Osteocyte (in vitro differentiated cells): ENCODE data around the gene AIG1. TPM values are rescaled to one million over a fixed set of nuclear protein-coding genes. Genes with fewer than 3 reads are reported as not detected.
"Not testable (repeated sequence)": the region's sequence is repeated elsewhere in the genome, so short reads cannot be mapped to it uniquely, and the experiment has no call there.

Experiments used
- DNase-seq: peaks from one replicate; pipeline ENCODE4 v3.0.0; 2021; ENCODE audit warnings: mixed read lengths; ENCODE audit not compliant: unreplicated experiment; ENCODE audit errors: extremely low spot score
- H3K27ac Mint-ChIP-seq: one replicate; pipeline ENCODE4 v1.8.0; 2021; ENCODE audit warnings: mild to moderate bottlenecking, mixed read lengths; ENCODE audit not compliant: unreplicated experiment
- H3K27me3 Mint-ChIP-seq: one replicate; pipeline ENCODE4 v1.8.0; 2021; ENCODE audit warnings: mixed read lengths; ENCODE audit not compliant: unreplicated experiment
- H3K36me3 Mint-ChIP-seq: one replicate; pipeline ENCODE4 v1.8.0; 2021; ENCODE audit warnings: mixed read lengths; ENCODE audit not compliant: unreplicated experiment
- H3K4me1 Mint-ChIP-seq: one replicate; pipeline ENCODE4 v1.8.0; 2021; ENCODE audit warnings: mixed read lengths; ENCODE audit not compliant: unreplicated experiment
- H3K4me3 Mint-ChIP-seq: one replicate; pipeline ENCODE4 v1.8.0; 2021; ENCODE audit warnings: mild to moderate bottlenecking, moderate library complexity, mixed read lengths; ENCODE audit not compliant: unreplicated experiment
- H3K9me3 Mint-ChIP-seq: one replicate; pipeline ENCODE4 v1.8.0; 2021; ENCODE audit warnings: mixed read lengths; ENCODE audit not compliant: unreplicated experiment
- CTCF ChIP-seq: fragments of 200-600 bp; sonication (generic); IDR thresholded peaks from 2 replicates; pipeline ENCODE4 v1.5.0; 2021; ENCODE audit warnings: antibody characterized with exemption, mild to moderate bottlenecking, moderate library complexity
- total RNA-seq: library from RNA; stranded (reverse); gene quantifications from 2 replicates; pipeline ENCODE4 v1.2.1, GENCODE V29; 2021

The AIG1 gene
- total RNA-seq, 1 donor from 2014 or later = 40.5 TPM

GRCh38 chr6:143241111-143241510, 180.4 kb downstream of the AIG1 start:
- TF ChIP-seq CTCF = no peak
- no peaks in the 10 kb centered on the region for H3K4me1 Mint-ChIP-seq

GRCh38 chr6:143241911-143242310, 181.2 kb downstream of the AIG1 start:
- Mint-ChIP-seq H3K36me3 (peaks cover 6% of the 10 kb centered on the region), H3K27ac (no peak overlapping the region), H3K4me1 (no peaks in the 10 kb centered on the region), H3K27me3 (no peaks in the 10 kb centered on the region), H3K4me3 (no peak overlapping the region), H3K9me3 (no peaks in the 10 kb centered on the region)
- no peak for DNase-seq
- TF ChIP-seq CTCF = no peak

More at GRCh38 chr6:143241111-143241510, 180.4 kb downstream of the AIG1 start:
- Mint-ChIP-seq H3K36me3 (peaks cover 8% of the 10 kb centered on the region), H3K4me3 (no peak overlapping the region), H3K9me3 (no peaks in the 10 kb centered on the region), H3K27me3 (no peaks in the 10 kb centered on the region), H3K27ac (no peak overlapping the region)
- DNase-seq = no peak

GRCh38 chr6:143243786-143244185, 183.1 kb downstream of the AIG1 start:
- Mint-ChIP-seq H3K27ac (no peak overlapping the region), H3K4me1 (no peaks in the 10 kb centered on the region), H3K27me3 (no peaks in the 10 kb centered on the region), H3K9me3 (no peaks in the 10 kb centered on the region), H3K36me3 (peaks cover 7% of the 10 kb centered on the region), H3K4me3 (no peak overlapping the region)
- TF ChIP-seq CTCF = no peak
- DNase-seq = no peak

- no peak for DNase-seq
- Mint-ChIP-seq H3K4me1 (no peaks in the 10 kb centered on the region), H3K27ac (no peak overlapping the region), H3K36me3 (peaks cover 5% of the 10 kb centered on the region), H3K9me3 (no peaks in the 10 kb centered on the region), H3K27me3 (no peaks in the 10 kb centered on the region), H3K4me3 (no peak overlapping the region)
- no peak for TF ChIP-seq CTCF
Observed at GRCh38 chr6:143245656-143246055, 185.0 kb downstream of the AIG1 start.

GRCh38 chr6:143246166-143246775, 185.6 kb downstream of the AIG1 start:
- not testable (repeated sequence) for DNase-seq, H3K4me1 Mint-ChIP-seq, H3K4me3 Mint-ChIP-seq, H3K27ac Mint-ChIP-seq, H3K27me3 Mint-ChIP-seq, H3K9me3 Mint-ChIP-seq, H3K36me3 Mint-ChIP-seq

GRCh38 chr6:143247586-143247985, 186.9 kb downstream of the AIG1 start:
- no peak for TF ChIP-seq CTCF
- H3K27ac Mint-ChIP-seq = no peak overlapping the region
- H3K9me3 Mint-ChIP-seq = no peaks in the 10 kb centered on the region
- peaks cover 1% of the 10 kb centered on the region for H3K4me1 Mint-ChIP-seq
- peaks cover 5% of the 10 kb centered on the region for H3K36me3 Mint-ChIP-seq
- no peak for DNase-seq
- no peaks in the 10 kb centered on the region for H3K27me3 Mint-ChIP-seq
- no peak overlapping the region for H3K4me3 Mint-ChIP-seq
